Measurements from ENCODE around the gene PRDM1. TPM values are rescaled to one million over a fixed set of nuclear protein-coding genes. Genes with fewer than 3 reads are reported as not detected.

PRDM1 gene
- polyA plus RNA-seq, 1 experiment, result 4.6 TPM

DNA sequence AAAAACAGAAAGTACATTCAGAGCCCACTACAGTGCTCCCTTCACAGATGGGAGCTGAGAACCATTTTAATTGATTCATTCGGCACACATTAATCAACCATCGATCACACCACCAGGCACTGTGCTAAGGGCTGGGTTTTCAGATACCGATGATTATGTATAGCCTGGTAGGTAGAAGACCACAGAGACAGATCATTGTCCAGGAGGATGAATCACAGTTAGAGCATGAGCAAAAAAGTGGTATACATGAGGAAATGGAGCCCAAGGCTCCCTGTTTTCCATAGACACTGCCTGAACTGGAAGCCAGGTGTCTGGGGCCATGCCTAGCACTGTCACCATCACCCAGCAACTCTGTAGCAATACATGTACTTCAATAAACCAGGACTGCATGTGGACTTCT is 9.0 kb upstream of the PRDM1 start:
- Histone ChIP-seq H3K36me3 (ENCODE audit: control insufficient read depth, insufficient read depth, low read length) (no peaks in the 10 kb centered on the region), H3K4me3 (ENCODE audit: low read depth, low read length) (no peak overlapping the region), H3K27me3 (ENCODE audit: control insufficient read depth, insufficient read depth, low read length) (no peaks in the 10 kb centered on the region)
- ChIA-PET CTCF (interaction anchor here (1.2 kb wide), 1 partner anchor 10 kb away, joined by 3 read pairs; no protein-coding TSS in a partner anchor), POLR2A (no interaction called here)
- no peak for DNase-seq (ENCODE audit: low read depth)
- TF ChIP-seq, protein P1, sequence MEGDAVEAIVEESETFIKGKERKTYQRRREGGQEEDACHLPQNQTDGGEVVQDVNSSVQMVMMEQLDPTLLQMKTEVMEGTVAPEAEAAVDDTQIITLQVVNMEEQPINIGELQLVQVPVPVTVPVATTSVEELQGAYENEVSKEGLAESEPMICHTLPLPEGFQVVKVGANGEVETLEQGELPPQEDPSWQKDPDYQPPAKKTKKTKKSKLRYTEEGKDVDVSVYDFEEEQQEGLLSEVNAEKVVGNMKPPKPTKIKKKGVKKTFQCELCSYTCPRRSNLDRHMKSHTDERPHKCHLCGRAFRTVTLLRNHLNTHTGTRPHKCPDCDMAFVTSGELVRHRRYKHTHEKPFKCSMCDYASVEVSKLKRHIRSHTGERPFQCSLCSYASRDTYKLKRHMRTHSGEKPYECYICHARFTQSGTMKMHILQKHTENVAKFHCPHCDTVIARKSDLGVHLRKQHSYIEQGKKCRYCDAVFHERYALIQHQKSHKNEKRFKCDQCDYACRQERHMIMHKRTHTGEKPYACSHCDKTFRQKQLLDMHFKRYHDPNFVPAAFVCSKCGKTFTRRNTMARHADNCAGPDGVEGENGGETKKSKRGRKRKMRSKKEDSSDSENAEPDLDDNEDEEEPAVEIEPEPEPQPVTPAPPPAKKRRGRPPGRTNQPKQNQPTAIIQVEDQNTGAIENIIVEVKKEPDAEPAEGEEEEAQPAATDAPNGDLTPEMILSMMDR (IDR thresholded peaks at IDR 0.05; ENCODE audit: insufficient read depth, low read depth, low read length), result no peak

DNA sequence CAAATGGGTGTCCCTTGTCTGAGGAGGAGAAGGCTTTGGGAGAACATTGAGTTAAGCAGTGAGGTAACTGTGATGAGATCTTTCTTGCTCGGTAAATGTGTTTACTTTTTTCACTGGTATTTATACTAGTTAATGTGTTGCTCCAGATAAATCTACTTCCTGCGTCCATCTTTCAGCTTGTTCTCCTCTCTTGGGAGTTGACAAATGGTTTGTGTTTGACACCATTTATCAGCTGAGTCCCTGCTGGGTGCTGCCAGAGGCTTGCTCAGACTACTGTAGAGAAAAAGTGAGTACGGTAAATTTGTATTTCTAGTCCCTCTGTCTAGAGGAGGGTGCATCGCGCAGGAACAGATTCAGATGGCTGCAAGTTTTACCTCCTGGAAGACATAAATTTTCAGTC is 8.3 kb upstream of the PRDM1 start:
- Histone ChIP-seq H3K4me3 (ENCODE audit: low read depth, low read length) (no peak overlapping the region), H3K27me3 (ENCODE audit: control insufficient read depth, insufficient read depth, low read length) (no peaks in the 10 kb centered on the region), H3K36me3 (ENCODE audit: control insufficient read depth, insufficient read depth, low read length) (no peaks in the 10 kb centered on the region)
- DNase-seq (ENCODE audit: low read depth), result no peak
- ChIA-PET POLR2A (no interaction called here), CTCF (interaction anchor here (0.7 to 1.2 kb wide), 2 partner anchors 9 to 25 kb away, joined by 3 read pairs; no protein-coding TSS in a partner anchor)
- TF ChIP-seq, protein P1 (IDR thresholded peaks at IDR 0.05; ENCODE audit: insufficient read depth, low read depth, low read length), result no peak

DNA sequence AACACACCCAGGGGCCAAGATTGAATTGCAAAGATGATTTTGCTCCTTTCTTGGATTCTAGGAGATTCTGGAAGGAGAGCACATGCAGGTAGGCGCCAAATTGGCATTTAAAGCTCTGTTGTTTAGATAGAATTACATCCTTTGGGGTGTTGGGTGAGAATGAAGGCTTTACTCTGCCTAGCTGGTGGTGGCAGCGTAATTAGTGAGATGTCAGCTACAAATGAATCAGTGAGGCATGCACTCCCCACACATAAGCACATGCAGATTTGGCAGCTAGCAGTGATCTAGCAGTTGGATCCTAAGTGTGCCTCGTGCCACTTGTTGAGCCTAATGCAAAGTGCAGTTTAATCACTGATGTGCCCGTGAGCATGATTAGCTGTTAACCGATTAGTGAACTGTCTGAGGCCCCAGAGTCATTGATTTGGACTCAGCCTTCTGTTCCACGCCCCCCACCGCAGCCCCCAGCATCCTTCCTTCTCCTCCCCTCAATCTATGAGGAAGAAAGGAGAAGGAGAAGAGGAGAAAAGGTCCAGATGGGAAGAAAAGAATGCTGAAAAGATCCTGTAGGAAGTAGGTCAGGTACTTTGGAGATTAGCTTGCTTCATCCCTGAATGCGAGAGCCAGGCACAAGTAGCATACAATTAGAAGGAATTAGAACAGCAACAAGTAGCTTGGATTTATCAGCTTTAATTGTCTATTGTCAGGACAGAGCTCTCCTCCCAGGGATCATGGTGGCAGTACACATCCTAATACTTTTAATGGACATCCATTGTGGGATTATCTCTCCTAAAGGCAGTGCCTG is 6.0 kb upstream of the PRDM1 start:
- POLR2A ChIA-PET, result no interaction called here
- H3K4me3 ChIP-seq (ENCODE audit: low read depth, low read length), result no peak overlapping the region
- TF ChIP-seq, protein P1 (IDR thresholded peaks at IDR 0.05; ENCODE audit: insufficient read depth, low read depth, low read length), result no peak
- DNase-seq (ENCODE audit: low read depth), result no peak
- CTCF ChIA-PET, result interaction anchor here (0.7 to 1.1 kb wide), 2 partner anchors 9 to 14 kb away, joined by 3 to 4 read pairs; no protein-coding TSS in a partner anchor
- H3K36me3 ChIP-seq (ENCODE audit: control insufficient read depth, insufficient read depth, low read length), result no peaks in the 10 kb centered on the region
- H3K27me3 ChIP-seq (ENCODE audit: control insufficient read depth, insufficient read depth, low read length), result no peaks in the 10 kb centered on the region

DNA sequence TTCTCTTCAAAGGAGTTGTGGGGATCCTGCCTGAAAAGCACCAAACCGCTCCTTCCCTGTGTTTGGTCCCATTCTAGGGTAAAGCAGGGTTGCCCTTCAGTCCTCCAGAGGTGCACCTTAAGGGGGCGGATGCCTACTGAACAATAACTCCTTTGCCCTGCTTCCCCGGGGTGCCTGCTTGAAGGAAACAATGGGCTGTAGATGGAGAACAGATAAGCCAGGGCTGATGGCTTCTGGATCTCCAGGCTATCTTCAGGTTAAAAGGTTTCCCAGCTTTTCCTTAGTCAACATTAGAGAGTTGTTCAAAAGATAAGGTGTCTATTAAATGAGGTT is 5.4 kb upstream of the PRDM1 start:
- POLR2A ChIA-PET, result no interaction called here
- H3K27me3 ChIP-seq (ENCODE audit: control insufficient read depth, insufficient read depth, low read length), result no peaks in the 10 kb centered on the region
- TF ChIP-seq, protein P1 (IDR thresholded peaks at IDR 0.05; ENCODE audit: insufficient read depth, low read depth, low read length), result no peak
- CTCF ChIA-PET, result interaction anchor here (1.1 kb wide), 1 partner anchor 8 kb away, joined by 3 read pairs; no protein-coding TSS in a partner anchor
- no peak for DNase-seq (ENCODE audit: low read depth)
- no peaks in the 10 kb centered on the region for H3K36me3 ChIP-seq (ENCODE audit: control insufficient read depth, insufficient read depth, low read length)
- no peak overlapping the region for H3K4me3 ChIP-seq (ENCODE audit: low read depth, low read length)

DNA sequence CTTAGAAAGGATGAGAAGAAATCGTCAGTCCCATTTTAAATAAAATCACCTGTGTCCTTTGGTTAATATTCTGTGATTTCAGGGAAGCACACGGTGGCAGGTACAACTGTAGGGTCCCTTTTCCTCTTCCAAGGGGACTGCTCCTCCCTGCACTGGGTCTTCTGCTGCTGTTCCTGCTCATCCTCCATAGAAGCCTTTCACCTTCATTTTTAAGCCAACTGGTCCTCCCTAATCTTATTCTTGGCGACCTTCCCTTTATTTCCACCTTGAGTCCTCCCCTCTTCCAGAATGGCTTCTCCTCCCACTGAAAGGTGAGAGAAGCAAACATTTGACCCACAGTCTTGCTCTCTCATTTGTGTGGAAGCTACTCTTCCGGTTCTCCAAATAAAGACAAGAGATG is 4.4 kb upstream of the PRDM1 start:
- Histone ChIP-seq H3K36me3 (ENCODE audit: control insufficient read depth, insufficient read depth, low read length) (no peaks in the 10 kb centered on the region), H3K4me3 (ENCODE audit: low read depth, low read length) (no peak overlapping the region), H3K27me3 (ENCODE audit: control insufficient read depth, insufficient read depth, low read length) (no peaks in the 10 kb centered on the region)
- CTCF ChIA-PET, result no interaction called here
- DNase-seq (ENCODE audit: low read depth), result no peak
- POLR2A ChIA-PET, result no interaction called here
- TF ChIP-seq, protein P1 (IDR thresholded peaks at IDR 0.05; ENCODE audit: insufficient read depth, low read depth, low read length), result no peak

Data from BJ (cell line).